Stimulated activated CD4-positive, alpha-beta T cell treated with anti-CD3 and anti-CD28 coated beads, Interleukin-2, amount 100 ng/mL, for 24 hours (primary cell): ENCODE data around the gene POTEH.
"Not testable (repeated sequence)": the region's sequence is repeated elsewhere in the genome, so short reads cannot be mapped to it uniquely, and the experiment has no call there.

Experiments used
- DNase-seq, 2 donors: peaks; one replicate each; pipeline ENCODE4 v3.0.0-alpha.2; 2020

POTEH gene

DNA sequence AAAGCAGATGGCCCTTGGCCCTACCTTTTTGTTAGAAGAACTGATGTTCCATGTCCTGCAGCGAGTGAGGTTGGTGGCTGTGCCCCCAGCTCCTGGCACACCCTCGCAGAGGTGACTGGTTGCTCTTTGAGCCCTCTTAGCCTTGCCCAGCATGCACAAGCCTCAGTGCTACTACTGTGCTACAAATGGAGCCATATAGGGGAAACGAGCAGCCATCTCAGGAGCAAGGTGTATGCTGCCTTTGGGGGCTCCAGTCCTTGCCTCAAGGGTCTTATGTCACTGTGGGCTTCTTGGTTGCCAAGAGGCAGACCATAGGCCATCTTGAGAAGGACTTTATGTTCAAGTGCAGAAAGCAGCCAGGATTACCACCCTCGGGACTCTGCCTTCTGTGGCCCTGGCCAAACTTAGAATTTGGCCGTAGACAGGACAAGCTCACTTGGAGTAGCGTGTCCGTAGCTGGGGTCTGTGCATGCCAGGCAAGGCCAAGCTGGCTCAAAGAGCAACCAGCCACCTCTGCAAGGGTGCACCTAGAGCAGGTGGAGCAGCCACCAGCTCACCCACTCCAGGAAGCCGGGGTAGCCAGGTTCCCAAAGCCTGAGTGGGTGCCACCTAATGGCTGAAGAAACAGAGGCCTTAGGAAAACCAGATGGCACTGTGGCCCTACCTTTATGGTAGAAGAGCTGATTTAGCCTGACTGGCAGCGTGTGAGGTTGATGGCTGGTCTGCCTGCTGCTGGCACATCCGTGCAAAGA, 48.5 kb downstream of the POTEH start:
- not testable (repeated sequence) for DNase-seq

- not testable (repeated sequence) for DNase-seq
Observed at GRCh38 chr22:15738909-15739391, 49.1 kb downstream of the POTEH start.

GRCh38 chr22:15747636-15748323, 58.0 kb downstream of the POTEH start:
- DNase-seq, result not testable (repeated sequence)

- DNase-seq, result not testable (repeated sequence)
Observed at GRCh38 chr22:15749181-15749970, 59.5 kb downstream of the POTEH start.

DNA sequence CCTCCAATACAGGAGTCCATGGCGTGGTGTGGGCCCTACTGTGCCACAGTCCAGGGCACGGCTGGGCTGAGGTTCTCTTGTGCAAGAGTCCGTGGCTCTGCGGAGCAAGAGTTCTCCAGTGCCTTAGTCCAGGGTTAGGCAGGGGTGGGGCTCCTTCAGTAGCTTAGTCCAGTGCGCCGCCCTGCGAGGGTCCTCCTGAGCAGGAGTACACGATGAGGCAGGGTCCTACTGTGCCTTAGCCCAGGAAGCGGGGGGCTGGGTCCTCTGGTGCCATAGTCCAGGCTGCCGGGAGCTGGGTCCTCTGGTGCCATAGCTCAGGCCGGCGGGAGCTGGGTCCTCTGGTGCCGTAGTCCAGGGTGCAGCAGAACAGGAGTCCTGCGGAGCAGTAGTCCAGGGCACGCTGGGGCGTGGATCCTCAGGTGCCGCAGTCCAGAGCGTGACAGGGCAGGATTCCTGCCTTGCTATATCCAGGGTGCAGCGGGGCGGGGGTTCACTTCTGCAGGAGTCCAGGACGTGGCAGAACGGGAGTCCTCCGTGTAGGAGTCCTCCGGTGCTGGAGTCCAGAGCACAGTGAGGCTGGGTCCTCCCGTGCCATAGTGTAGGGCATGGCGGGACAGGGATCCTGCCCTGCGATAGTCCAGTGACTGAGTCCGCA, 69.7 kb downstream of the POTEH start:
- DNase-seq, result not testable (repeated sequence)

- not testable (repeated sequence) for DNase-seq
Observed at GRCh38 chr22:15760388-15761150, 70.7 kb downstream of the POTEH start.

DNA sequence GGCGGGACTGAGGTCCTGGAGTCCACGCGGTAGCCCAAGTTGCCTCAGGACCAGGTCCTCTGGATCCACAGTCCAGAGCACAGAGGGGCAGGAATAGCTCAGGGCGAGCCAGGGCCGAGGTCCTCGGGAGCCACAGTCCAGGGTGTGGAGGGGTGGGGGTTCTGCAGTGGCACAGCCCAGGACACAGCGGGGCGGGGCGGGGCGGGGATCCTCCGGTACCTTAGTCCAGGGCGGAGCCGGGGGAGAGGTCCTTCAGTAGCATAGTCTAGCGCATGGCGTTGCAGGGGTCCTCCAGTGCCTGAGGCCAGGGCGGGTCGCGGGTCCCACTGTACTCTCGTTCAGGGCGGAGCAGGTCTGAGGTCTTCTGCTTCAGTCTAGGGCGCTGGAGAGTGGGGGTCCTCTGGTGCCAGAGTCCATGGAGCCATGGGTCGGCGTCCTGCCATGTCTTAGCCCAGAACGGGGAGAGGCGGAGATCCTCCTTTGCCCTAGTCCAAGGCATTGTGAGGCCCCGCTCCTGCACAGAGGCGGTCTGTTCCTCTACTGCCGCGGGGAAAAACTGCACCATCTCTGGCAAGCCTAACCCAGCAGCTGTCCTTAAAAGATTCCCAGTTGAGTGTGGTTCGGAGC, 71.4 kb downstream of the POTEH start:
- DNase-seq, result not testable (repeated sequence)

- DNase-seq, result not testable (repeated sequence)
Observed at GRCh38 chr22:15763559-15763958, 73.7 kb downstream of the POTEH start.
